Measurements from ENCODE around the gene ELF2.
A peak's percentile ranks its signal among the peaks of the same experiment; 100 is the strongest.
"Not testable (repeated sequence)": the region's sequence is repeated elsewhere in the genome, so short reads cannot be mapped to it uniquely, and the experiment has no call there.

The ELF2 gene

DNA sequence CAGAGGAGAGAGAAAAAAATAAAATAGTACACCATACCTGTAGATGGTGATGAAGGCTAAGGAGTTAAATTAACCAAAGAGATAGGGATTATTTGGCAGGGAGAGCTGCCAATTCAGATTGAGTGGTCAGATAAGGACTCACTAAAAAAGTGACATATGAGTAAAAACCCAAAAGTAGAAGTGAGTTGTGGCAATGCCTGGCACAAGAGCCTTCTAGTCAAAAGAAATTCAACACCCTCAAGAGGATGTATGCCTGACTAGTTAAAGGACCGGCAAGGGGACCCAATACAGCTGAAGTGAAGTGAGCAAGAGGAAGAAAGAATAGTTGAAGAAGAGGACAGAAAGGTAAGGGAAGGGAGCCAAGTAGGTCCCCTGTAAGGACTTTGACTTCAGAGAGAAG lies 34.9 kb downstream of the ELF2 start:
- DNase-seq, result no peak

DNA sequence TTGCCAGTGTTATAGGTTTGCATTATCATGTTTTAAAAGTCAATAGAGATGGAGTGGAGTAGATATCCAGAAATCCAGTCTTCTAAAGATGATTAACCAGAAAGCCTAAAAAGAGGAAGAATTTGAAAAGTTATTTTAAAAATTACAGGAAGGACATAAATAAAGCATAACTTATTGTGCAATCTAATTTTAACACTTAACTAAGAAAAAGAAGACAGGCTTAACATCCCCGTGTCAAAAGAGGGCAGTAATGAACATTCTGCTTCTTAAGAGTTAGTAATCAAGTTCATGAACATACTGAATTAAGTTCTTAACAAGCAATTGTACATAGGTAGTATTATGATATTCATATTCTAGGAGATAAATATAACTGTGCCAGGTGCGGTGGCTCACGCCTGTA lies 39.3 kb downstream of the ELF2 start:
- no peak for DNase-seq

DNA sequence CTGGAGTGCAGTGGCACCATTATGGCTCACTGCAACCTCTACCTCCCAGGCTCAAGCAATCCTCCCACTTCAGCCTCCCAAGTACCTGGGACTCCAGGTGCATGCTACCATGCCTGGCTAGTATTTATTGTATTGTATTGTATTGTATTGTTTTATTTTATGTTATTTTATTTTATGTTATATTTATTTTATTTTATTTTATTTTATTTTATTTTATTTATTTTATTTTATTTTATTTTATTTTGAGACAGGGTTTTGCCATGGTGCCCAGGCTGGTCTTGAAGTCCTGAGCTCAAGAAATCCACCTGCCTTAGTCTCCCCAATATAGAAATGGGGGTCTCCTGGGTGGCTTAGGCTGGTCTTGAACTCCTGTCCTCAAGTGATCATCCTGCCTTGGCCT lies 42.6 kb downstream of the ELF2 start:
- DNase-seq, result no peak

DNA sequence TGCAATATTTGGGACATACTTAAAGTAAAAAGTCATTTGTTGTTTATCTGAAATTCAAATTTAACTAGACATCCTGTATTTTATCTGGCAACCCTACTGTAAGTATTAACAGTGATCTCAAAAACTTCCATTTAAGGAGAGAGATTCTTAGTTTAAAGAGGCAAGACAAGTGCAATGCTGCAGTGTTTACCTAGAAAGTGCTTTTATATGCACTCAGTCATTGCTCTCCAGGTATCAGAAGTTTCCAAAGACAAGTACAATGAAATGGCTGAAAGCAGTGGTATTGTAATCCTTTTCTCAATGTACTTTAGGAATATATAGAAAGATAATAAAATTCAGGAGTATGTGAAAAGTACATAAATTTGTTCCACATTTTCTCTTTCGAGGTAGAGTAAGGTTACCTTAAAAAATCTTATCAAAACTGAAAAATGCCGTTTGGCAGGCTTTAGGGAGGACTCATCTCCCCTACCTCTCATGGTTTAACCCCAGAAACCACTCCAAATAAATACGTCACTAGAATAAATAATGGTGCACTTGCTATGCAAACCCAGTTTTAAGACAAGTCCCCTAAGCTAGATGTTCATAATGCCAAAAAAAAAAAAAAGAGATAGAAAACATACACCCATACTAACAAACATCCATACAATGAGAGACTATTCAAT lies 45.7 kb downstream of the ELF2 start:
- no peak for DNase-seq

DNA sequence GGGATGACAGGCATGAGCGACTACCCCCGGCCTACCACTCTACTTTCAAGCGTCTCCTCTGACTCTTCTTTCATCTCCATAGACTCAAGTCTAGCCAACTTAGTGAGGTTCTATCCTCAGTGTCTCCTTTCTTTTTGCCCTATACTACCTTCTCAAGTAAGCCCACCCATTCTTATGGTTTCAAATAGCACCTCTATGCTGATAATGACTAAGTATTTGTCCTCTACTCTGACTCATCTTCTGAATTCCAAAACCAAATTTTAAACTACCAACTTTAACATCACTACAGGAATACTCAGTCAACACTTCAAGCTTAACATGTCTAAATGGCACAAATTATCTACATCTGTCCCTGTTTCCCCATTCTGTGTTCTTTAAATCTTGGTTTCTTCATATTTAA lies 47.8 kb downstream of the ELF2 start:
- DNase-seq, result peak; percentile 19

DNA sequence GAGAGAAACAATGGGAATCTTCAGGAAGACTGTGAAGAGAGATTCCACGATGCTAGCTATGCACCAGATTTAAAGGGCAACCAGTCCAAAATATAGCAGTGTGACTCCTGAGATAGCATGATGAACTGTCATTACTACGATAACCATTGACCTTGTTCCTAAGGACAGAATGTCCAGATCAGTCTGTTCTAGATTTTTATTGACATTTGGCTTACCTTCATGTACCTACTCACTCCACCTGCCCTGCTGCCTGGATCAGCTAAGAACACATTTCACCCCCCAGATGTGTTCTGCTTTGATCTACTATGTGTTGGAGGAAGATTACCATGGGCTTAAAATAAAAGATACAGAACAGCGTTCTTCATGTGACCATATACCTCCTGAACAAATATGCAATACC lies 50.1 kb downstream of the ELF2 start:
- no peak for DNase-seq

DNA sequence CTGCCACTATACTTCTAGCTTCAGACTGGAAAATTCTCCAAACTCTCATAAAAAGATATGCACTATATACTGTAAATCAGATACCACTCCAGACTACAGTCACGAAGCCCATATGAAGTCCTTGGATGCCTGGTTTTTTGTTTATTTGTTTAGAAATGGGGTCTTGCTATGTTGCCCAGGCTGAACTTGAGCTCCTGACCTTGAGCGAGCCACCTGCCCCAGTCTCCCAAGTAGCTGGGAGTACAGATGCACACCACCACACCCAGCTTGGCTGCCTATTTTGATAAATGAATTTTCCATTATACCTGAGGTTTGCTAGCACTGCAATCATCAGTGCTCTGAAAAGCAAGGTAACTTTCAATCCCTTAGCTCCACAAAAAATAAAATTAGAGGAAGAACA lies 53.1 kb downstream of the ELF2 start:
- DNase-seq, result no peak

DNA sequence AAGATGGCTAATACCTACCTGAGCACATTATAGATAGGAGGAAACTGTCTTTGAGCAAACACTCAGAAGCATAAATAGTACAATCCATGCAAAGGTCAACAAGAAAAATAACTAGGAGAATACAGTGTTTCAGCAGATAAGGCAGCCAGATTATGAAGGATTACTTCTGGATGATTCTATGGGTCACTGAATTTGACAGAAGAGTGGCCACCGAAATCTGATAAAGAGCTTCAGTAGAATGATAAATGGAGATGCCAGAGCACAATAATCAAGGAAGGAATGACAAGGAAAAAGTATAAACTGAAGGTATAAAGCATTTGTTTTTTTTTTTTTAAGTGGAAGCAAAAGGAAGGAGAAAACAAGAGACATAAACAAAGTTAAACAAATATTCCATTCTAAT lies 58.7 kb downstream of the ELF2 start:
- no peak for DNase-seq

DNA sequence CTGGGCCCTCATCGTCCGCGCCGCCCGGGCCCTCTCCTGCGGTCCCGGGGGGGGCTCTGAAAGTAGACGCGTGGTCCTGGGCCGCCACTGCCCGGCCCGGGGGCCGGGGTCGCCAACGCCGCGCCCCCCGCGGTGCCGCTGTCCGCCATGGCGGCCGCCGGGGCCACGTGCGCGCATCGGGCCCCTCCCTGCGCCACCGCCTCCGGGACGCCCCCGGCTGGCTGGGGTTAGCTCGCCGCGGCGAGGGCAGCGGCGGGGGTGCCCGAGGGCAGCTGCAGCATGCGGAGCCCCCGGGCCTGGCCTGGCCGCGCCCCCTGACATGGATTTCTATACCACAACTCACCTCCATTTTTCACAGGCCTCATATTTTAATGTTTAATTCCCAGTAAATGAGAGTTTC lies 61.8 kb downstream of the ELF2 start:
- DNase-seq, result no peak

DNA sequence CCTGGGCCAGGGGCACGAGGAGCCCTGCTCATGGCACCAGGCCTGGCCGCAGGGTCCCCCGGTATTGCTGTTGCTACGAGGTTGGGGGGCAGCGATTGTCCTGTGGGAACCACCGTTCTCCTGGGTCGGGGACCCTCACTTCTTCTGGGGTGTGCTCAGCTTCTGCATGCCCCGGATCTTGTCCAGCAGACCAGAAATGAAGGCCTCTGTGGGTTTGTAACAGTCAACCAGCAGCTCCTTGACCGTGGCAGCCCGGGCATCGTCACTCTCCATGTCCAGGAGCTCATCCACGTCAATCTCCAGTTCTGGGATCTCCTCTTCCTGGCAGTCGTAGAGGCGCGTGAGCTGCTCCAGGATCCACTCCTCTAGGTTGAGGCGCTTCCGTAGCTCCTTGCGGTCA lies 62.2 kb downstream of the ELF2 start:
- not testable (repeated sequence) for DNase-seq

DNA sequence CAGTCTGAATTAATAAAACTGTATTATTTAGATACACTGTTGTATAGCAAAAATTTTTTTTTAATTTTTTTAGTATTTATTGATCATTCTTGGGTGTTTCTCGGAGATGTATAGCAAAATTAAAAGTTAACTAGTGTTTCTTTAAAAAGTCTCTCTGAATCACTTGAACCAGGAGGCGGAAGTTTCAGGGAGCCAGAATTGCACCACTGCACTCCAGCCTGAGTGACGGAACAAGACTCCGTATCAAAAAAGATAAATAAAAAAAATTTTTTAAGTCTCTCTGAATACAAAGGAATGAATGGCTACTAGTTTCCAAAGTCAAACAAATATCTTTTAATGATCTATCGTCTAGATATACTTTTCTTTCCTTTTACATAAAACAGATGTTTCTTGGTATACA lies 64.4 kb downstream of the ELF2 start:
- no peak for DNase-seq

DNA sequence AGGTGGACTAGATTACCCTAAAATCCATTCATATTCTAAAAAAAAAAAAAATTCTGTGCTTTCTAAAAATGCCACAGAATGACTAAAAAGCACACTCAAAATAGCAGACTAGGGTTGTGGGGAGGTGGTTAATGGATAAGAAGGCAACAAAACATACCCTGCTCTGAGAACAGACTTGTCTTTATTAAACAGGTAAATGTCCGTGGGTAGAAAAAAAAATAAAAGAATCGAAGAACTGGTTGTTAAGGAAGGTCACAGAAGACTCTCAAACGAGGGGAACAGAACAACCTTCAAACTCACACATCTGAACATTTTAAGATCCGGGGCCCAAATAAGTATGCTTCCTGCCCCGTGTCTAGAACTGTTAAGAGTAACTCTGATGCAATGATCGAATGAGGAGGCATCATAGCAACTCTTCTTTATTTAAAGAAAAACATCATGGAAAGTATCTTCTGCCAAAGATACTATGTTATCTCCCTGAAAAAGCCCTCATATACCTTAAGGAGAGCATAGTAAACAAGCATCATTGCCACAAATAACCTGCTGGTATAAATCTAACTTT lies 68.4 kb downstream of the ELF2 start:
- DNase-seq, result no peak

DNA sequence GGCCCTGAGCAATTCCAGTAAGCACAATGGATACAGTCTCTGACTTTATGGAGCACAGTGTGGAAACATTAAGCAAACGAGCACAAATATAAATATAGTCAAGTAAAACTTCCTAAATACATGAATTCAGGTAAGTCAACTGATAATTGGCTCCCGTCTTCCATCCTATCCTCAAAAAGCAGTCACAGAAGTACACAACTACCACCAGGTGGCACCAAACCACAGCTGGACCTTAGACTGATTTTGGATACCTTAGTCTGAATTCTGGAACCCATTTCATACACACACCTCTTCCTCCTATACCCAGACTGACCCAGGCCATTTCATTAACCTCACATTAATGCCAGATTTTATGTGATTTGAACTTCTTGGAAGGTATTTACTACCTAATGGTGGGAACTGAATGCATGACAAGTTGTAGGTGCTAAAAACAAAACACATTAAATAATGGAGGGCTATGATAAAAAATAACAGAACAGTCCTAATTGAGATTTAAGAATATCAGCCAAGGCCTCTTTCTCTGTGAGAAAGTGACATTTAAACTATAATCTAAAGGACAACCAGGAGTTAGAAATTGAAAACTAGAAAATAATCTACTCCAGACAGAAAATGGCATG lies 77.5 kb downstream of the ELF2 start:
- DNase-seq, result peak; percentile 78

DNA sequence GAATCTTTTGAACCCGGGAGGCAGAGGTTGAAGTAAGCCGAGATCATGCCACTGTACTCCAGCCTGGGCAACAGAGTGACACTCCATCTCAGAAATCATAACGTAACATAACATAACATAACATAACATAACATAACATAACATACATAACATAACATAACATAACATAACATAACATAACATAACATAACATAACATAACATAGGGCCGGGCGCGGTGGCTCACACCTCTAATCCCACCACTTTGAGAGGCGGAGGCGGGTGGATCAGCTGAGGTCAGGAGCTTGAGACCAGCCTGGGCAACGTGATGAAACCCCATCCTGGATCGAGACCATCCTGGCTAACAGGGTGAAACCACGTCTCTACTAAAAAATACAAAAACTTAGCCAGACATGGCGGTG lies 84.7 kb downstream of the ELF2 start:
- DNase-seq, result no peak

DNA sequence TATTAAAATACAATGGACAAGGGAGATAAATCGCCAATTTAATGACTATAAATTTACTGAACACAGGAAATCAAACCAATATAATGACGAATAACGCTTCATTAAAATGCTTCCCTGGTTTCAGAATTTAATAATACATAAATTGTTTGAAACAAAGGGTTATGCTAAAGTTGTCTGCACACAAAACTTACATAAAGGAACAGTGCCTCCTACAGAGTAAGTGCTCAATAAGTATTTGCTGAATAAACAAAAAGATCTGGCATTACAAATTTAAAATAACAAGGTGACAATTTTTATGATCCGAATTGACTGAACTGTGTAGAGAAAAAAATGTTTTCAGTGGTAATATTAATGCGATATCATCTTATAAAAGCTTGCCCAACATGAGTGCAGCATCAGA lies 91.9 kb downstream of the ELF2 start:
- DNase-seq, result peak; percentile 20

DNA sequence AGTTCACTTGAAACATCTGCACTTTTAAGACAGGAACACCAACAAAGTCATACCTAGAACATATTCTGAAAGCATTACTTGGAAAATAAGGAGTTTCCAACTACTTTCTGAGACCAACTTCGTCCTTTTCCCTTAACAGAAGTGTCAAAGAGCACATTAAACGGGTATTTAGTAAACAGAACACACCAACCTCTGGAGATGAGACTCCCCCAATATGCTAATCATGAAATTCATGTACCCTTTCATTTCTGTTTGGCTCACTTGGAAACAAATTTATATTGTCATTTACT lies 92.3 kb downstream of the ELF2 start:
- no peak for DNase-seq

DNA sequence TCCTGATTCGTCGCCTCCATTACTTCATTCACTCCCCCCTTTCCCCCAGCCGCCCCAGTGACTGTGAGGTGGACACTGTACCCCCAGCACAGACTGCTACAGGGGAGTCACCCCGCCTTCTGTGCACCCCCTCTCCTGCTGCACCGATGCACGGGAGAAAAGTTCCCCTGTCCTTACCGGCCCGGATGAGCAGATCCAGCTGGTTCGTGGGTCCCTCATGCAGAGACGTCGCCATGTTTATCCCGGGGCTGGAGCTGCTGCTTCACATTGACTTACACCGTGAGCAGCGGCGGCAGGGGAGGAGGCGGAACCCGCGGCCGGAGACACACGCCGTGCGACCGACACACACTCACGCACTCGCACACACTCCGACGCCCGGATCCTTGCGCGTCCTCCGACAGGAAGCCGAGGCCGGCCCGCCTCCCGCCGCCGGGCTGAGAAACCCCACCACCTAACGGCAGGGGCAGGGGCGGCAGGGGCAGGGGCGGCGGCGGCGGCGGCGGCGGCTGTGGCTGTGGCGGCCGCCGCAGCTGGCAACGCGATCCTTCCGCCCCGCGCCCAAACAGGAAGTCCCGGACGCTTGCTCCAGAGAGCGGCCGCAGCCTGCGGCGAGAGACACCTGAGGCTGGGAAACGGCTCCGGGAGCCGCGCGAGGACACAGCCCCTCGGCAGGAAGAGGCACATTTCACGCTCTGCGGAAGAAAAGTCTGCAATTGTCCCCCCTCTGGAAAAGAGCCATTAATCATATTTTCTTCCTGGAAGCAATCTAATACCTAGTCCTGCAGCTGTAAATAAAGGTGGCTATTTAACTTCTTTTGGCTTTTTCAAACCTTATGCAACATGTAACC lies 92.8 kb downstream of the ELF2 start:
- peak; percentile 95 for DNase-seq

DNA sequence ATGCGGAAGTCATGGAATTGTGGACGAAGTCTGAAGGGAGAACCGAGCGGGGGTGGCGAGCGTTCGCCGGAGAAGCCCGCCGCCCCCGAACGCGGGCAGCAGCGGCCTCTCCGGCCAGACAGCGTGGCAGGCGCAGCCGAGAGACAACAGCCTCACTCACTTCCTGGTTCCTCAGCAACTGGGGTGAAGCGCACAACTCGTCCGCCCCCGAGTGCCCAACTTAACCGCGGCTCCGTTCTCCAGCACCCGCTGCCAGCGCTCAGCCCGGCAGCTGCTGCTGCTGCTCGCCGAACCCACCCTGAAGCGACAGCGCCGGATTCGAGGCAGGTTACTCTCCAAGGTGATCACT lies 93.4 kb downstream of the ELF2 start:
- peak; percentile 63 for DNase-seq

DNA sequence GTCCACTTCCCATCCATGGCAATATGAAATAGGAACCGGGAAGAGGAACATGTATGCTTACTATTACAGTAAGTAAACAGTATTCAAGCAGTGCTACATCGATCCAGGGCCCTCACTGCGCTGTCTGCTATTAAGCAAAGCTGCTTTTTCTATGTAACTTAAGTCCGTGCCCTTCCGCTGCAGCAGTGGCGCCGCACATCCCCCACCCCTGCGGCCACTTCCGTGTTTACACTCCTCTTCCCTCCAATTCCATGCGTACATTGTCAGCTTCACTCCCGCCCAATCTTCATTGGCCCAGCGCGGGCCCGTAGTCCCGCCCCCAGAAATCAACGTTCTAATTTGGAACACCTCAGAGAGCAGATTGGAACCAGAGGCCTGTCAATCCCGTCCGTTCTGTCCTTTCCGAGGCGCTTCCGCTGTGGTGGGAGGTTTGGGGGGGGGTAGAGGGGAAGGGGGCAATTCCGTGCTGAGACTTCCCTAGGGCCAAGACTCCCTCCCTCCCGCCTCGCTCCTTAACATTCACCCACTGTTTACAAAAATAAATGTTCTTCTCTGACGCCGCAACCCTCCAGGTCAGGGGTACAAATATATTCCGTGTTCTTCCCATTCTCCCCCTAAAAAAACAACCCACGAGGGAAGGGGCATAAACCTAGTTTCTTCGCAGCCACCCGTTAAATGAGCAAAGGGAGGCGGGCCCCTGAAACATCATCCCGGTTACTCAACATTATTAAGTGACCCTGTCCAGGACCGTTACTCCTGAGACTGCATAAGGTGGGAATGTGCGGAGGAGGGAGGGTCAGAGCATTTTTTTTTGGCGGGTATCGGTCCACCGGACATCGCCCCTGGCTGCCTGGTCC lies 94.0 kb downstream of the ELF2 start:
- DNase-seq, result peak; percentile 99

DNA sequence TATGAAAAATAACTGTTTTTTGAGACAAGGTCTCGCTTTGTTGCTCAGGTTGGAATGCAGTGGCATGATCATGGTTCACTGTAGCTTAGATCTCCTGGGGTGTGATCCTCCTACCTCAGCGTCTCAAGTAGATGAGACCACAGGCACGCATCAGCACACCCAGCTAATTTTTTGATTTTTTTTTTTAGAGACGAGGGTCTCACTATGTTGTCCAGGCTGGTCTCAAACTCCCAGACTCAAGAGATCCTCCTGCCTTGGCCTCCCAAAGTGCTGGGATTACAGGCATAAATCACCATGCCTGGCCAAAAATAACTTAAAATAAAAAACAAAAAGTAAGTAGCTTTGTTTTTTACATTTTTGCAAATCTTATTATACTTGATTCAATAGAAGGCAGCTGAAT lies 98.1 kb downstream of the ELF2 start:
- no peak for DNase-seq

DNA sequence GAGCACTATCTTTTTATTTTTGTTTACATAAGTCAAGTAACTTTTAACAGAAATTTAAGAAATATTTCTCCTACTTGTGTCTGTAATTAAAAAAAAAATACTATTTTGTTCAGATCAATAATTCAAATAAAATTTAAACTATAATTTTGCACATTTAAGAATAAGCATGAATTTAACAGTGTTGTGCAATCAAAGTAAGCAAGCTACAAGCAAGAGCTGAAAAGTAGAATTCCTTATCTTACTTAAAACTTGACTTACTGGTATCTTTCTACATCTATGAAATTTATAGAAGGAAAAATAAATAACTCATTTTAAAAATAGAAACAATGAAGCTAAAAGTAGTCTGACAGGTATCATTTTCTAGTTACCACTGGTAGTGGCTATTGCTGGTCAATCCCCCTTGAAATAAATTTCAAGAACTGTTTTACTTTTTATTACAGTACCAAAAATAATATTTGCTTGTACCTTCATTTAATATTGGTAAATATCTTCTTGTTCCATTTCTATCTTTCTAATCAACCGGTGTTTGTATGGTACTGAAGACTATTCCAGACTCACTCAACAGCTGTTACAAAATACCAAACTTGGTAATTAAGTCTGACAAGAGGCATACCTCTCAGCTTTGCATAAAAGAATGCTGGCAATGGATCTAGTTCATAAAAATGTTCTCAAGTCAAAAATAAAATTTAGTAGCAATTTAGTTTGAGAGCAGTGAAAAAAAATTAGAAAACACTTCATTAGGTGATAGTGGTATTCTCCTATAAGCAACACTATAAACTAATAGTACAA lies 99.3 kb downstream of the ELF2 start:
- no peak for DNase-seq

DNA sequence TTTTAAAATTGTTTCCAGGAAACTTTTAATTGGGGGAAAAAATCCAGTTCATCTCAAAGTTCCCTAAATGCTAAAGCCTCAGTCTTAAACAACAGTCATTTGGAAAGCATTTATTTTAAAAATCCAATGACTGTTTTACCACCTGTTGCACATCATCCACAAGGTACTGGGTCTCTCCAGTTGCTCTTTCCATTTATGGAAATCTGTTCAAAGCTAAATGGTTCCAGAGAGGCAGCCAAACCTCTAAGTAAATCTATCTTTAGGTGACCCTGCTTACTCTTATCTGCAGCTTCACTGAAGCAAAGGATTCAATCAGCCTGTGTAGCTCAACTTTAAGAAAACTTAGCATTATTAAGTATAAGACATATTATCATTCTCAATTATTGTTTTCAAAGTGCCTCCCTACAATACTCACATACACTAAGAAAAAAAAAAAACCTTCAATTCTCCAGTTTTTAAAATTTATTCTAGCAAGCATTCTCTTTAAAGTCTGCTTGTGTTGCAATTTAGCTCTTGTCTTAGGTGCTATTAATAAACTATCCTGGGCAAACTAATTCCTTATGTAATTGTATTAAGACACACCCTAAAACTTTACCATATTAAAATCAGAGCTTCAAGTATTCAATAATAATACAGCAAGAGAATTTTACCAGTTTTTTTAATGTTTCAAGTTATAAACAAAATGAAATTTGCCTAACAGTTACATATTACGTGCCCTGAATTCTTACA lies 100.8 kb downstream of the ELF2 start:
- DNase-seq, result no peak
